GM11168 (cell line): ENCODE results near the gene NEGR1.

Experiments
- in situ Hi-C: fragments of 300-500 bp; cut with MboI; formaldehyde crosslinking; loops from one replicate; pipeline ENCODE4 v1.12.0; 2022; ENCODE audit warnings: low sequenced_read_pairs; ENCODE audit not compliant: unreplicated experiment

The NEGR1 gene

DNA sequence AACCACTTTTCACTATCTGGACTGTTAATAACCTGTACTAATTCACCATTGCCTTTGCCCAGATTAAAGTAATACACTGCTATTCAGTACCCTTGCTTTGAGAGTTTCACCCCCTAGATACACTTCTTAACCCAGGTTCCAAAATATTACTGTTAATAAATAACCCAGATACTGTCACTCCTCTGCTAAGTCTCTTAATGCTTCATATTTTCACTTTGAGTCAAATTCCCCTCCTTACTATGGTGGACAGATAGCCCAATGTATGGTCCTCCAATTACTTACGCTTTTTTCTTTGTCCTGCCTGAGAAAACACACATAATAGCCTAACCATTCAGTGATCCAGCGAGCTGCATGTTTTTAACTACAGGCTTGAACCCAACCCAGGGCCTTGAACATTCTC is 152.5 kb downstream of the NEGR1 start:
- in situ Hi-C loops = no loop called here

DNA sequence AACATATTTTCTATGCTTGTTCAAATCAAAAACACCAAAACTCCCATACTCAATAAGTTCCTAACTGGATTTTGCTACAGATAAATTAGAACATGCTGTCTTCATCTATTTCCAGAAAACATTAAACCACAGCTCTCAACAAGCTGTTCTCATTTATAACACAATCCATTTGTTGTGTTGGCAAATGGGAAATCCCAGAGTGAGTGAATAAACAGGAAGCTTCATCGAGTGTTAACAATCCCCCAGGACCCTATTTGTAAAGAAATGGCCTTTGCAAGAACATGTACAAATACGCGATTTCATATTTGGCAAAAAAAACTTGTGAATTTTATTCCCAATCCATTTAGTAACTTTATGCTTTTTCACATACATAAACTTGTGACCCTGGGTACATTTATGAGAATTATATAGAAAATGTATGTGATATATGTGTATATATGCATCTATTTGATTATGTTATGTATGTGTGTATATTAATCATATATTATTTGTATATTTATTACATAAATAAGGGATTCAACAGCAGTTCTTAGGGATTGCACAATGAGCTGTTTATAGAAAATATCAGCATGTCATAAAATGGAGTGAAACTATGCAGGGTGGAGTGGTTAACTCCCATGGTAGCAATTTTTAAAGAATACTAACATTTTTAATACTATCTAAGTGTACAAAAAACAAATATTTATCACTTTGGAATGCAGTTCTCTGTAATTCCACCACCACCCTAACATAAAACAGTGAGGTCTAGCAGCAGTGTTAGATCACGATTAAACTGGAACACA is 160.0 kb downstream of the NEGR1 start:
- in situ Hi-C loops = no loop called here

GRCh38 chr1:72119491-72119890 is 162.8 kb downstream of the NEGR1 start:
- in situ Hi-C loops = no loop called here

DNA sequence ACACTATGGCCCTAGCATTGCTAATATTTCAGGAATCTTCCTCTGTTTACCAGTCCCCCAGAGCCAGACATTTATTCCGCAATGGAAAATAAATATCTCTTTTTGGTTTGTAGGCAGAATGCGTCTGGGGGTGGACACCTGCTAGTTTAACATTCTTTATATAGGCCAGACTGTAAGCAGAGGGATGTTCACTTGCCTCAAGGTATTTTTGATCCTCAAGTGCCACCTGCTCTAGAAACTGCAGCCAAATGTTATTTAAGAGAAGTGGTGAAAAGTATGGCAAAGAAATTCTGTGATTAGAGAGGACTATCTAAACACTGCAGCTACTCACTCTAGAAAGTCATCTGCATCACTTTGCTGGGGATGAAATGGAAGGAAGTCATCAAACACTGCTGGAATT is 164.7 kb downstream of the NEGR1 start:
- in situ Hi-C loops = no loop called here

DNA sequence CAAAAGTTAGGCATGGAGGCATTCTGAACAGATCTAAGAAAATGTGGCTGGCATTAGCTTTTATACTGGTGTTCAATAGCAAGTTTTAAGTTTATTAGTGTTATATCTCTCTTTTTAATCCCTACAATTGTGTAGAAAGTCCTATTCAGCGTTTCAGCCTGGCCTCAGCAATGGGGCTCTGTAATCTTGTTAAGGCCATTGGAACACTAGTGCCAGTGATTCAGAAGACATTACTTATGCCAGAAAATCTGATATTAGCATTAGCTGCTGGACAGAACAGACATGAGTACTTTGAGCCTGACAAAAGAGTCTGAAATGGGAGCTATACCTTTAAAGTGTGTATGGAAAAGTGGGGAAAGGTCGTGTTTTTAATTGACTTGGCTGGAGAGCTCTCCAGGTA is 167.0 kb downstream of the NEGR1 start:
- in situ Hi-C loops = no loop called here

DNA sequence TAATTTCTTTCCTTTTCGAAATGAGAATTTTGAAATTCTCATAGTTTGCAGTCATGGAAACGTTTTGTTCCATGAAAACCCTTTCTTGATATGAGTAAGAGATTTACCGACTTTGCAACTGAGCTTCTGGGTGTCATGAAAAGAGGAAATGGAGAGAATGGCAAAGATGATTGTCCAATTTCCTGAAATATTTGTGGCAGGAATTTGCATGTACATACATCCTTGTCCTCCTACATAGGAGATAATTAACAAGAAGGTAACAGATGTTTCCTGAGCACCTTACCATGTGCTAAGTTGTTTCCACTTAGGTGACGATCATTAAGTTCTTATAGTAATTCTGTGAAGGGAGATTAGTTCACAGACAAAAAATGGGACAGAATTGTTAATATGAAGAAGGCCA is 170.7 kb downstream of the NEGR1 start:
- in situ Hi-C loops = no loop called here

DNA sequence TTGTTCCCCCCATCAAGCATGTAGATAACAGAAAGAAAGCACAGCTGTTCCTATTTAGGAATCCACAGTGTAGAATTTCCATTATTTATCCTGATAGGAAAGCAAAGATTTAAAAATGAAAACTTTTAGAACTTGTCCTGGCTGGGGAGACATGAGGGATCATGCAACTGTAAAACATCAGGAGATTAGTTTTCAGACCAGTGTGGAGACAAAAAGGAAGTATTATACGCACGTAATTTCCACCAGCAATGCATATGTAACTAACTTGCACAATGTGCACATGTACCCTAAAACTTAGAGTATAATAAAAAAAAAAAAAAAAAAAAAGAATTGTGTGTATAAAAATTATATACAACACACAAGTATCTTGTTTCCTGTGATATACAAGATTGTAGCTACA is 172.4 kb downstream of the NEGR1 start:
- in situ Hi-C loops = no loop called here

DNA sequence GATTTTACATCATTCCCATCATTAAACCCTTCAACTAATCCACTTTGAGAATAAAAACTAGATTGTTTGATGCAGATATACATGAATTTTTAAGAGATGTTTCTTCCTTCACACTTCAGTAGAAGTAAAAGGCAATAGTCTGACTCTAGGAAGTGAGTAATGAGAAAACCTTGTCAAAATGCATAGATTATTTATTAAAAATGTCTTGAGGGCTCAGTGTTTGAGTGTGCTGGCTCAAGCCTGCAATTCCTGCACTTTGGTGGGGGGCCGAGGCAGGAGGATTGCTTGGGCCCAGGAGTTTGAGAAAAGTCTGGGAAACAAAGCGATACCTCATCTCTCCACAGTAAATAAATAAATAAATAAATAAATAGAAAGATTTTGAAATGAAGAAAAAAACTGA is 177.1 kb downstream of the NEGR1 start:
- in situ Hi-C loops = no loop called here

DNA sequence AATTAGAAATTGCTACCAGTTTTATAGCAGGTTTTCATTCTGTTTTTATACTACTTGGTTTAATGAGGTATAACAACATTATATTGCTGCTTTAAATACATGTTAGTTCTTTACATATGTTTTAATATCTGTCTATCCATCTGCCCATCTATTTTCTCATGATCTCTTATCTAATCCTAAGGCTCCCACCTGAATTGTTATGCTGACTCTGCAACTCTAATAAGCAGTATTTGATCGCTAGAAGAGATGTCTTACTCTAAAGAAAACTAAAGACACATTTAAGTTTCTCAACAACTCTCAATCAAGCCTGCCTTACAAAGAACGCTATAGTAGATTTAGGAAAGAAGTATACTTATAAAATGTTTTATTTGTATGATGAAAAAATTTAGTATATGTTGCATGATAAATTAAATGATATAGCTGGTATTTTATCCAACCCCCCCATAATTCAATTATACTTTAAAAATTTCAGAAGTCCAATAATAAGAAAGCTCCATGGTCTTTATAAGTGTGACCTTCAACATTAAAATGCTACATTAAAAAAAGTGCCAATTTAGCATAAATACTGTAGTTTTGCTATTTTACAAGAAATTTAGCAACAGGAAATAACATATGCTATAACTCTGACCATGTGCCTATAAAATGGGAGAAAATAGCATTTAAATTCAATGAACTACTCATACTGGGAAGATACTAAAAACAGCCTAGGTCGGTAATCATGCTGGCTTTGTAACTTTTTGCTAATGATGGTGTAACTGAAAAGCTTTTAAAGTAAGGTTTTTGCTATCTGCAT is 180.3 kb downstream of the NEGR1 start:
- in situ Hi-C loops = no loop called here

- in situ Hi-C loops = no loop called here
Measured at GRCh38 chr1:72100771-72101170, 181.6 kb downstream of the NEGR1 start.

DNA sequence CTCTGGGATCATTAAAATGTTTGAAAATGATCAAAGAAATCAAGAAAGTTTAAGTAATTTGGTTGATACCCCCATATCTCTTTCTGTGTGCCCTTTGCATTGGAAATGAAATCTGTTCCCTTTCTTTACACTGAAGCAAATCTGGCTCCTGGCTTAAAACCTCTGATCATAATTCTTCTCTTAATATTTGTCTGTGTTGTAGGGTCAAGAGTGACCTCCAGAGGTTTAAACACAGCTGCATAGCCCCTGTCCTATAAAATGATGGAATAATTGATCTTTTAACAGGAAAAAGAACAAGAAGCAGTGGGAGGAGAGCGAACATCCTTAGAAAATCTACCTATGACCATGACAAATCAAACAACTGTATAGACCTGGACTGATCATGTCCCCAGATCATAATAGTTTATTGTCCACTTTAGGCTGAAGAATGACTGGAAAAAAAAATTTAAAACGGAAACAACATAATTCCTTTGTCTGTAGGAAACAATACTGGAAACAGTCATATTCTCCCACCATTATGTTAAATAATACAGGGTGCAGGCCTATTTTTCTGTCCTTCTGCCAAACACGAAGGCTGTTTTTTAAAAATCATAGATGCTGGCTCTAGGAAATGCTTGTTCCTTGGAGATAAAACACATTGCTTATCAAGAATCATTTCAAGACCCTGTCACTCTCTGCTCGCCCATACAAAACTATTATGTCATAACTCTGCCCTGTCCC is 184.3 kb downstream of the NEGR1 start:
- in situ Hi-C loops = no loop called here

- in situ Hi-C loops = no loop called here
Measured at GRCh38 chr1:72094209-72094608, 188.1 kb downstream of the NEGR1 start.

DNA sequence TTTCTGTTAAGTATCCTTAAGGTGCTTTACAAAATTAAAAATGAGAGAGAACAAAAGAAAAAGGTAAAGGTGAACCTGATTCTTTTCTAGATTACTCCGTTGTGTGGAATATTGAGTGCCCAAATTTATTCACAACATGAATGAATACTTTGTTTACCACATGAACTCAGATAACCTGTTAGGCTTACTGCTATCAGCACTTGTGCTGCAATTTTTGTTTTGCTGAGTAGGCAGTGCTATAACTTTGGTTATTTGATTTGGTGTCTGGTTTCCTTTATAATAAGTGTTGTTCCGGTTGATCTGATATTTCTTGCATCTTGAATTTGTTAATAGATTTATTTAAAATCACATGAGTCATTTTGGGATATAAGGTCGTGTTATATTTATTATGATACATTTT is 195.9 kb downstream of the NEGR1 start:
- in situ Hi-C loops = no loop called here

- in situ Hi-C loops = no loop called here
Measured at GRCh38 chr1:72075425-72075824, 206.9 kb downstream of the NEGR1 start.

DNA sequence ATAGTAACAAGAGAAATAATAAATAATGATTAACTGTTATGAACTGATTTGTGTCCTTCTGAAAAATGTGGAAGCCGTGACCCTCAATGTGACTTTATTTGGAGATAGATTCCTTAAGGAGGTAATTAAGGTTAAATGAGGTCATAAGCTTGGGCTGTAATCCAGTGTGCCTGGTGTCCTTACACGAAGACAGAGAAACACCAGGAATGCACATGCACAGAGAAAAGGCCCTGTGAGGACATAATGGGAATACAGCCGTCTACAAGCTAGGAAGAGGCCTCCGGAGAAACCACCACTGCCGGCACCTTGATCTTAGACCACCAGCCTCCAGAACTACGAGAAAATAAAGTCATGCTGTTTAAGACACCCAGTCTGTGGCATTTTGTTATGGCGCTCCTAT is 215.9 kb downstream of the NEGR1 start:
- in situ Hi-C loops = no loop called here

- in situ Hi-C loops = no loop called here
Measured at GRCh38 chr1:72064196-72065075, 217.9 kb downstream of the NEGR1 start.

GRCh38 chr1:72063364-72064044 is 218.8 kb downstream of the NEGR1 start:
- in situ Hi-C loops = no loop called here

- in situ Hi-C loops = no loop called here
Measured at GRCh38 chr1:72062584-72062983, 219.8 kb downstream of the NEGR1 start.

DNA sequence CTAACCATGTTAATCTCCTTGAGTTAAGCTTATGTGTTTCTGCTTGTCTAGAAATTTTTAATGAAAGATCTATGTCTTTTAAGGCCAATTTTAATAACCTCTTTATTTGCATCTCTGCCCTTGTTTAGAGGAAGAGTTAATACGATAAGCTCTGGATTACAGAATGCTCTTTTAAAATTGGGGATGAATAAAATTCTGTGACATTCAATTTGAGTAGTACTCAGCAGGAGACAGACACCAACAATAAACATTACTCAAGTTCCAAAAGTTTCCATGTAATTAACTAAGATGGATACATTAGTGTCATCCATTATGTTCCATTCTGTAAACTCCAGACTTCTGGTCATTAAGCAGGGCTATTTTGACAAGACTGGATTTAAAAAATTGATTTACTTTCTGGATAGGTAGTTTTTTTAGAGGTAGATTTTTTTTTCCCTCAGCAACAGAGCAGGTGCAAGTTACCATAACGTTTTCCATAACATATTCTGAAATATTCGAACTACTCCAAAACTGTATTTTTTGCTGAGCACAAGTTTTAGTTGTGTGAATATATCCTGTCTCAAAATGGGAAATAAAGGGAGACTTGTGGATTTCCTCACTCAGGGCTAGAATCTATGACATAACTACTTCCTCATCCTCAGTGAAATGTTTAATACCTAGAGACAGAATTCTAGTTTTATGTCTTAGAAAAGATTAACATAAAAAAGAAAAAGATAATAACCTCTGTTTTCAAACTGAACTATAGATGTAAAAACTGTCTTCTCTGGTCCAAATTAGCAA is 221.7 kb downstream of the NEGR1 start:
- in situ Hi-C loops = no loop called here
